Measurements from ENCODE around the gene PSTPIP1.

Gene PSTPIP1

GRCh38 chr15:77019521-77020331, 24.8 kb downstream of the PSTPIP1 start:
- DNase-seq = no peak

- DNase-seq = no peak
These were observed 25.6 kb downstream of the PSTPIP1 start for GRCh38 chr15:77020348-77021087.

GRCh38 chr15:77021088-77021481, 26.2 kb downstream of the PSTPIP1 start:
- no peak for DNase-seq

GRCh38 chr15:77021803-77022381, 27.0 kb downstream of the PSTPIP1 start:
- no peak for DNase-seq

- no peak for DNase-seq
These were observed 28.0 kb downstream of the PSTPIP1 start for GRCh38 chr15:77022646-77023575.

GRCh38 chr15:77023576-77024272, 28.8 kb downstream of the PSTPIP1 start:
- DNase-seq = no peak

GRCh38 chr15:77024273-77025082, 29.6 kb downstream of the PSTPIP1 start:
- peak; percentile 38 to 40 for DNase-seq

- no peak for DNase-seq
These were observed 30.4 kb downstream of the PSTPIP1 start for GRCh38 chr15:77025083-77025901.

- no peak for DNase-seq
These were observed 31.1 kb downstream of the PSTPIP1 start for GRCh38 chr15:77025941-77026411.

GRCh38 chr15:77026501-77027110, 31.7 kb downstream of the PSTPIP1 start:
- DNase-seq = no peak

- DNase-seq = no peak
These were observed 32.3 kb downstream of the PSTPIP1 start for GRCh38 chr15:77027111-77027696.

GRCh38 chr15:77027697-77028450, 32.9 kb downstream of the PSTPIP1 start:
- DNase-seq = no peak

- DNase-seq = no peak
These were observed 33.7 kb downstream of the PSTPIP1 start for GRCh38 chr15:77028451-77029165.

- no peak for DNase-seq
These were observed 34.5 kb downstream of the PSTPIP1 start for GRCh38 chr15:77029166-77030047.

- DNase-seq = no peak
These were observed 35.4 kb downstream of the PSTPIP1 start for GRCh38 chr15:77030048-77030927.

Measured in hippocampal formation (tissue), 2 donors.